A673 (cell line): Measurements from ENCODE around the gene CYP17A1. TPM values are rescaled to one million over a fixed set of nuclear protein-coding genes. Genes with fewer than 3 reads are reported as not detected.
A peak's percentile ranks its signal among the peaks of the same experiment; 100 is the strongest.

Experiments
- BruUV-seq: library from RNA; stranded (reverse); fragments of 400-500 nt; replicated peaks from 2 replicates; lab custom pipeline; 2021; lab: Mats Ljungman, UMichigan
- CTCF ChIA-PET: fragments of 300-600 bp; sonication (Branson Sonifier 250); formaldehyde crosslinking; loops from one replicate; lab custom pipeline; 2022; ENCODE audit warnings: antibody characterized with exemption; lab: Charles Lee
- POLR2A ChIA-PET: fragments of 300-600 bp; sonication (Branson Sonifier 250); formaldehyde crosslinking; loops from one replicate; lab custom pipeline; 2022; ENCODE audit warnings: antibody characterized with exemption; ENCODE audit not compliant: low non-redundant PET; lab: Charles Lee
- DNase-seq: peaks from one replicate; pipeline ENCODE4 v3.0.0-alpha.2; 2015; ENCODE audit warnings: low spot score
- H3K27ac ChIP-seq: fragments of 200-600 bp; sonication (generic); 2 replicates; pipeline ENCODE4 v1.5.1; 2016; ENCODE audit warnings: mixed run types, low read depth, mild to moderate bottlenecking, mixed read lengths, antibody characterized with exemption, low read length; ENCODE audit not compliant: poor library complexity, severe bottlenecking
- H3K27me3 ChIP-seq: fragments of 200-600 bp; sonication (generic); replicated peaks from 2 replicates; pipeline ENCODE4 v1.6.1; 2017; ENCODE audit warnings: mixed run types, low read depth, mild to moderate bottlenecking, mixed read lengths, antibody characterized with exemption, low read length; ENCODE audit not compliant: insufficient read depth, poor library complexity
- H3K36me3 ChIP-seq: fragments of 200-600 bp; sonication (generic); 2 replicates; pipeline ENCODE4 v1.6.1; 2016; ENCODE audit warnings: mixed run types, mild to moderate bottlenecking, mixed read lengths, antibody characterized with exemption, low read length; ENCODE audit not compliant: insufficient read depth, poor library complexity, severe bottlenecking
- H3K4me1 ChIP-seq: fragments of 200-600 bp; sonication (generic); 2 replicates; pipeline ENCODE4 v1.6.1; 2017; ENCODE audit warnings: mixed run types, mild to moderate bottlenecking, mixed read lengths, antibody characterized with exemption, low read length; ENCODE audit not compliant: insufficient read depth, poor library complexity, severe bottlenecking
- H3K4me3 ChIP-seq: fragments of 200-600 bp; sonication (generic); 2 replicates; pipeline ENCODE4 v1.5.1; 2016; ENCODE audit warnings: low read depth, mixed run types, mild to moderate bottlenecking, mixed read lengths, low read length; ENCODE audit not compliant: poor library complexity, severe bottlenecking
- H3K9me3 ChIP-seq: fragments of 200-600 bp; sonication (generic); 2 replicates; pipeline ENCODE4 v1.6.1; 2016; ENCODE audit warnings: mixed run types, low read depth, mild to moderate bottlenecking, mixed read lengths, antibody characterized with exemption, low read length; ENCODE audit not compliant: poor library complexity, severe bottlenecking
- CTCF ChIP-seq: fragments of 300-800, 200-600 bp; sonication (generic); conservative IDR thresholded peaks from 2 replicates; pipeline ENCODE4 v1.5.1; 2017; ENCODE audit warnings: low read depth, mild to moderate bottlenecking, antibody characterized with exemption, low read length, moderate library complexity, mixed read lengths
- EZH2 ChIP-seq: fragments of 200-600 bp; sonication (generic); IDR thresholded peaks from 2 replicates; pipeline ENCODE4 v1.6.1; 2017; ENCODE audit warnings: borderline replicate concordance, low read depth, mild to moderate bottlenecking, mixed read lengths, antibody characterized with exemption, low read length; ENCODE audit not compliant: poor library complexity, severe bottlenecking
- intact Hi-C: fragments of 100-400 bp; cut with micrococcal nuclease; formaldehyde crosslinking; loops from one replicate; pipeline ENCODE4 v1.10.0; 2022; ENCODE audit not compliant: unreplicated experiment
- total RNA-seq: library from RNA; stranded (reverse); gene quantifications from 2 replicates; pipeline ENCODE4 v1.2.3, GENCODE V29; 2021

Gene CYP17A1
- total RNA-seq, 1 experiment from 2014 or later = not detected

GRCh38 chr10:102869258-102870198, 32.3 kb upstream of the CYP17A1 start, which contains the start of gene AS3MT:
Gene AS3MT (plus strand): TSS chr10:102869470. CDS start chr10:102869593, 123 bp downstream.
- TF ChIP-seq EZH2 (no peak), CTCF (no peak)
- Histone ChIP-seq H3K4me1 (no peaks in the 10 kb centered on the region), H3K9me3 (no peaks in the 10 kb centered on the region), H3K27me3 (no peaks in the 10 kb centered on the region), H3K27ac (peak within 1 kb of the TSS; percentile 65), H3K4me3 (peak within 1 kb of the TSS; percentile 52), H3K36me3 (no peaks in the 10 kb centered on the region)
- DNase-seq = peak; percentile 66
- intact Hi-C loops = no loop called here
- ChIA-PET CTCF (interaction anchor here (1.0 kb wide), 1 partner anchor 48 kb away, joined by 3 read pairs; the partner anchor contains the start of gene CNNM2), POLR2A (interaction anchor here (0.5 to 0.6 kb wide), 2 partner anchors 34 to 683 kb away, joined by 3 to 4 read pairs; no protein-coding TSS in a partner anchor)
- no TSS peak for BruUV-seq

- no TSS peak for BruUV-seq
- H3K27me3 ChIP-seq = no peaks in the 10 kb centered on the region
- TF ChIP-seq EZH2 (no peak), CTCF (no peak)
- peak overlapping the region; percentile 65 for H3K27ac ChIP-seq
- no peaks in the 10 kb centered on the region for H3K36me3 ChIP-seq
- H3K4me3 ChIP-seq = peak overlapping the region; percentile 52
- DNase-seq = no peak
- intact Hi-C loops = no loop called here
- ChIA-PET POLR2A (no interaction called here), CTCF (no interaction called here)
- H3K9me3 ChIP-seq = no peaks in the 10 kb centered on the region
- no peaks in the 10 kb centered on the region for H3K4me1 ChIP-seq
Observed at GRCh38 chr10:102868911-102869257, 31.7 kb upstream of the CYP17A1 start.

GRCh38 chr10:102865620-102866019, 28.4 kb upstream of the CYP17A1 start:
- no peak for DNase-seq
- Histone ChIP-seq H3K4me3 (no peak overlapping the region), H3K4me1 (no peaks in the 10 kb centered on the region), H3K9me3 (no peaks in the 10 kb centered on the region), H3K27ac (no peak overlapping the region), H3K36me3 (no peaks in the 10 kb centered on the region), H3K27me3 (no peaks in the 10 kb centered on the region)
- POLR2A ChIA-PET = no interaction called here
- TF ChIP-seq CTCF = no peak
- CTCF ChIA-PET = no interaction called here
- no TSS peak for BruUV-seq
- intact Hi-C loops = no loop called here
